Left ventricle myocardium inferior (tissue), 1 donor: ENCODE data around the gene LRRK2. TPM values are rescaled to one million over a fixed set of nuclear protein-coding genes. Genes with fewer than 3 reads are reported as not detected.
"Not testable (repeated sequence)": the region's sequence is repeated elsewhere in the genome, so short reads cannot be mapped to it uniquely, and the experiment has no call there.

Experiments used
- DNase-seq: peaks from one replicate; pipeline ENCODE4 v3.0.0-alpha.2; 2020
- H3K27ac ChIP-seq: fragments of 200-600 bp; replicated peaks from 2 replicates; pipeline ENCODE4 v1.8.0; 2021
- H3K27me3 ChIP-seq: fragments of 200-600 bp; 2 replicates; pipeline ENCODE4 v1.8.0; 2021; ENCODE audit warnings: low read depth
- H3K36me3 ChIP-seq: fragments of 200-600 bp; 2 replicates; pipeline ENCODE4 v1.8.0; 2021
- H3K4me1 ChIP-seq: fragments of 200-600 bp; 2 replicates; pipeline ENCODE4 v1.8.0; 2021
- H3K4me3 ChIP-seq: fragments of 200-600 bp; 2 replicates; pipeline ENCODE4 v1.8.0; 2021; ENCODE audit warnings: mild to moderate bottlenecking, moderate library complexity
- H3K9me3 ChIP-seq: fragments of 200-600 bp; replicated peaks from 2 replicates; pipeline ENCODE4 v1.8.0; 2021
- intact Hi-C: fragments of 100-400 bp; cut with micrococcal nuclease; formaldehyde crosslinking; loops from one replicate; pipeline ENCODE4 v1.11.0; 2022
- total RNA-seq: library from RNA; stranded (reverse); fragmentation: NEBNext Ultra II Directional; extraction: Animal tissue kit (Norgen Biotek cat#: 25700); gene quantifications from one replicate; pipeline ENCODE4 v1.2.1, GENCODE V29; 2021
- TF ChIP-seq, protein P1 (sequence below): fragments of 200-600 bp; IDR thresholded peaks from 2 replicates; pipeline ENCODE4 v1.8.0; 2021; ENCODE audit warnings: antibody characterized with exemption, mild to moderate bottlenecking, borderline replicate concordance
- donor health status: DM: no; HTN: yes; CAD: no; lungs with severe emphysema.

The LRRK2 gene
- total RNA-seq, 1 donor from 2014 or later: 6.7 TPM

- Histone ChIP-seq H3K4me1 (no peaks in the 10 kb centered on the region), H3K27ac (no peak overlapping the region), H3K27me3 (no peaks in the 10 kb centered on the region), H3K36me3 (no peaks in the 10 kb centered on the region), H3K9me3 (peaks cover 6% of the 10 kb centered on the region), H3K4me3 (no peak overlapping the region)
- intact Hi-C loops: no loop called here
- TF ChIP-seq, protein P1, sequence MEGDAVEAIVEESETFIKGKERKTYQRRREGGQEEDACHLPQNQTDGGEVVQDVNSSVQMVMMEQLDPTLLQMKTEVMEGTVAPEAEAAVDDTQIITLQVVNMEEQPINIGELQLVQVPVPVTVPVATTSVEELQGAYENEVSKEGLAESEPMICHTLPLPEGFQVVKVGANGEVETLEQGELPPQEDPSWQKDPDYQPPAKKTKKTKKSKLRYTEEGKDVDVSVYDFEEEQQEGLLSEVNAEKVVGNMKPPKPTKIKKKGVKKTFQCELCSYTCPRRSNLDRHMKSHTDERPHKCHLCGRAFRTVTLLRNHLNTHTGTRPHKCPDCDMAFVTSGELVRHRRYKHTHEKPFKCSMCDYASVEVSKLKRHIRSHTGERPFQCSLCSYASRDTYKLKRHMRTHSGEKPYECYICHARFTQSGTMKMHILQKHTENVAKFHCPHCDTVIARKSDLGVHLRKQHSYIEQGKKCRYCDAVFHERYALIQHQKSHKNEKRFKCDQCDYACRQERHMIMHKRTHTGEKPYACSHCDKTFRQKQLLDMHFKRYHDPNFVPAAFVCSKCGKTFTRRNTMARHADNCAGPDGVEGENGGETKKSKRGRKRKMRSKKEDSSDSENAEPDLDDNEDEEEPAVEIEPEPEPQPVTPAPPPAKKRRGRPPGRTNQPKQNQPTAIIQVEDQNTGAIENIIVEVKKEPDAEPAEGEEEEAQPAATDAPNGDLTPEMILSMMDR: no peak
- no peak for DNase-seq
Measured at GRCh38 chr12:40382217-40382616, 157.4 kb downstream of the LRRK2 start.

DNA sequence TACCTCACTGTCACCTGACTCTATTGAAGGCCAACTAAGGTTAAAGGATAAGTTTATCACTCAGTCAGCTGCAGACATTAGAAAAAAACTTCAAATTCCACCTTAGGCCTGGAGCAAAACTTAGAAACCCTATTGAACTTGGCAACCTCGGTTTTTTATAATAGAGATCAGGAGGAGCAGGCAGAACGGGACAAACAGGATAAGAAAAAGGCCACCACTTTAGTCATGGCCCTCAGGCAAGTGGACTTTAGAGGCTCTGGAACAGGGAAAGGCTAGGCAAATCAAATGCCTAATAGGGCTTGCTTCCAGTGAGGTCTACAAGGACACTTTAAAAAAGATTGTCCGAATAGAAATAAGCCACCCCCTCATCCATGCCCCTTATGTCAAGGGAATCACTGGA lies 162.5 kb downstream of the LRRK2 start:
- H3K4me3 ChIP-seq, intact Hi-C loops, H3K9me3 ChIP-seq, DNase-seq, H3K36me3 ChIP-seq, H3K4me1 ChIP-seq, H3K27ac ChIP-seq, H3K27me3 ChIP-seq: not testable (repeated sequence)

GRCh38 chr12:40390980-40391379 lies 166.2 kb downstream of the LRRK2 start:
- Histone ChIP-seq H3K4me3 (no peak overlapping the region), H3K4me1 (no peaks in the 10 kb centered on the region), H3K9me3 (no peaks in the 10 kb centered on the region), H3K27ac (no peak overlapping the region), H3K36me3 (no peaks in the 10 kb centered on the region), H3K27me3 (no peaks in the 10 kb centered on the region)
- intact Hi-C loops: no loop called here
- TF ChIP-seq, protein P1: no peak
- no peak for DNase-seq

DNA sequence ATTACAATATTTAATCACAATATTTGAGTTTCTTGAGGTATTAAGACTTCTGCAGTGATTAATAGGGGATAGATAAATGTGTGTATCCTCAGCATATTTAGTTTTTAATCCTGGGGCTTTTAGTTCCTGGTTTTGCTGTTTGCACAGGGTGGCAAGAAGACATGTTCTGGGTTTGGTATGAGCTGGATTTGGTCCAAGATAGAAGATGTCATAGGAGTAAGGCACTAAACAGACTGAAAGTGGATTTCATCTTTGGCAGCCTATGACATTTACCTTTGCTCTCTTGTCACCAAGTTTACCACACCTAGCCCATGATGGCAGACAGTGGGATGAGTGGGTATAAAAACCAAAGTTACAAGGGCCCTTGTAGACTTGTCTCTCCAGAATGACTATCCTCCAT lies 168.2 kb downstream of the LRRK2 start:
- DNase-seq: no peak
- Histone ChIP-seq H3K4me3 (no peak overlapping the region), H3K36me3 (no peaks in the 10 kb centered on the region), H3K27ac (no peak overlapping the region), H3K9me3 (no peaks in the 10 kb centered on the region), H3K27me3 (no peaks in the 10 kb centered on the region), H3K4me1 (no peaks in the 10 kb centered on the region)
- intact Hi-C loops: no loop called here
- TF ChIP-seq, protein P1: no peak

DNA sequence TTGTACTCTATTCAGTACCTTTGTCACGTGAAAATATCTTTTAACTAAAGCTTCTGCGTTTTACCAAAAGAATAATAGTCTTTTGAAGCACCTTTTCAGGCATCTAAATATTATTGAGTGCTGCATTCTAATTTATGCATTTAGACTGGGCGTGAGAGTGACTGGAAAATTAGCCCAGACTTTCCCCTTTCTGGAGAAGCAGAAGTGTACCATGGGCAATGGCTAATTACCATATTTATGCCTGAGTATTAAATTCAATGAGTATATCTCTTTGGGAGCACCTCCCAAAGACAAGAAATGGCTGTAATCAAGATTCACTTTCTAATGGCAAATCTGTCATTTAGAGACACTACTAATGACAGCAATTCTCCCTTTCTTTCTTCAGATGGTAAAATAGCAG lies 174.9 kb downstream of the LRRK2 start:
- TF ChIP-seq, protein P1: no peak
- intact Hi-C loops: no loop called here

DNA sequence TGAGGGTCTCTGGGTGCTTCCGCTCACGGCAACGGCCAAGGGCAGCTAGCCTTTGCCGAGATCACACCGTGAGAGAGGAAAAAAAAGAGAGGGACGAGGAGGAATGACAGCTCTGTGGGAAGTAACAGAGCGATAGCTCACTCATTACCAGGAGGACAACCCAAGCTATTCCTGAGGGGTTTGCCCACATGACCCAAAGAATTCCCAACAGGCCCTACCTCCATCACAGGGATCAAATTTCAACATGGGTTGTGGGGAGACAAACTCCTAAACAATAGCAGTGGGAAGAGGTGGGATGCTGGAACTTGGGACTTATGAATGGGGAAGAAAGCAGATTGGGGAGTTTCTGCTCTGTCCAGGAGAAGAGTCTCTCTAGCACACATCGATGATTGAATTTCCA lies 180.6 kb downstream of the LRRK2 start:
- TF ChIP-seq, protein P1: no peak
- no peak overlapping the region for H3K4me3 ChIP-seq
- intact Hi-C loops: no loop called here
- no peak overlapping the region for H3K27ac ChIP-seq
- no peak for DNase-seq
- H3K36me3 ChIP-seq: no peaks in the 10 kb centered on the region
- H3K4me1 ChIP-seq: no peaks in the 10 kb centered on the region
- no peaks in the 10 kb centered on the region for H3K9me3 ChIP-seq
- no peaks in the 10 kb centered on the region for H3K27me3 ChIP-seq

More for the DNA sequence above, 174.9 kb downstream of the LRRK2 start:
- Histone ChIP-seq H3K4me1 (no peaks in the 10 kb centered on the region), H3K36me3 (no peaks in the 10 kb centered on the region), H3K4me3 (no peak overlapping the region), H3K9me3 (no peaks in the 10 kb centered on the region), H3K27me3 (no peaks in the 10 kb centered on the region), H3K27ac (no peak overlapping the region)
- no peak for DNase-seq

Other genes starting within 250 kb of the LRRK2 start
- gene SLC2A13, start 118.9 kb upstream of the LRRK2 start, total RNA-seq: 5.5 TPM